ENCODE results near the gene UNC79.

DNA sequence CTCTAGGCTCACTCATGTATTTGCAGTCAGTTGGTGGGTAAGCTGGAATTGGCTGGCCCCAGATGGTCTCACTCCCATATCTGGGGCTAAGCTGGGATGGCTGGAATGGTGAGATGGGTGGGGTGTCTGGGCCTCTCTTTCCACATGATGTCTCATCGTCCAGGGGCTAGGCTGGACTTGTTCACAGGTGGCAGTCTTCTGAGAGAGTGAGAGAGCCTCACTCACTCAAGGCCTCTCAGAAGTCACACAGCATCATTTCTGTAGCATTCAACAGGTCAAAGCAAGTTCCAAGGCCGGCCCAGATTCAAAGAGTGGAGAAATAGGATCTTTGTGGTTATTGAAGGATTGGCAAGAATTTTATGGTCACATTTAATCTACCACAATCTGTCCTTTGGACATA is 102.7 kb downstream of the UNC79 start:
- TF ChIP-seq, protein P1, sequence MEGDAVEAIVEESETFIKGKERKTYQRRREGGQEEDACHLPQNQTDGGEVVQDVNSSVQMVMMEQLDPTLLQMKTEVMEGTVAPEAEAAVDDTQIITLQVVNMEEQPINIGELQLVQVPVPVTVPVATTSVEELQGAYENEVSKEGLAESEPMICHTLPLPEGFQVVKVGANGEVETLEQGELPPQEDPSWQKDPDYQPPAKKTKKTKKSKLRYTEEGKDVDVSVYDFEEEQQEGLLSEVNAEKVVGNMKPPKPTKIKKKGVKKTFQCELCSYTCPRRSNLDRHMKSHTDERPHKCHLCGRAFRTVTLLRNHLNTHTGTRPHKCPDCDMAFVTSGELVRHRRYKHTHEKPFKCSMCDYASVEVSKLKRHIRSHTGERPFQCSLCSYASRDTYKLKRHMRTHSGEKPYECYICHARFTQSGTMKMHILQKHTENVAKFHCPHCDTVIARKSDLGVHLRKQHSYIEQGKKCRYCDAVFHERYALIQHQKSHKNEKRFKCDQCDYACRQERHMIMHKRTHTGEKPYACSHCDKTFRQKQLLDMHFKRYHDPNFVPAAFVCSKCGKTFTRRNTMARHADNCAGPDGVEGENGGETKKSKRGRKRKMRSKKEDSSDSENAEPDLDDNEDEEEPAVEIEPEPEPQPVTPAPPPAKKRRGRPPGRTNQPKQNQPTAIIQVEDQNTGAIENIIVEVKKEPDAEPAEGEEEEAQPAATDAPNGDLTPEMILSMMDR (IDR thresholded peaks at IDR 0.05): no peak
- TF ChIP-seq POLR2A (IDR thresholded peaks at IDR 0.05): no peak

Data from thyroid gland (tissue), 4 donors.